Cardiac muscle cell (in vitro differentiated cells and primary cell): ENCODE measurements around the gene ITGA8. TPM values are rescaled to one million over a fixed set of nuclear protein-coding genes. Genes with fewer than 3 reads are reported as not detected.
A peak's percentile ranks its signal among the peaks of the same experiment; 100 is the strongest.

ENCODE experiments used
- DNase-seq, 2 donors: peaks; one replicate each; pipeline versions ENCODE4 v3.0.0 to v3.0.0-alpha.2; 2010 to 2017; ENCODE audit warnings: low read depth in 1 of 2, low spot score in 1 of 2
- H3K27ac ChIP-seq: fragments of 200-600 bp; sonication (generic); 2 replicates; pipeline ENCODE4 v1.5.1; 2016
- H3K27me3 ChIP-seq: fragments of 200-600 bp; sonication (generic); 2 replicates; pipeline ENCODE4 v1.6.0; 2016; ENCODE audit warnings: control low read depth
- H3K36me3 ChIP-seq: fragments of 200-600 bp; sonication (generic); 2 replicates; pipeline ENCODE4 v1.5.1; 2016; ENCODE audit warnings: control low read depth
- H3K4me1 ChIP-seq: fragments of 200-600 bp; sonication (generic); 2 replicates; pipeline ENCODE4 v1.8.1; 2017; ENCODE audit warnings: low read depth, mild to moderate bottlenecking, mixed run types
- H3K4me3 ChIP-seq: fragments of 200-600 bp; sonication (generic); 2 replicates; pipeline ENCODE4 v1.5.1; 2016; ENCODE audit warnings: mild to moderate bottlenecking
- H3K9me3 ChIP-seq: fragments of 200-600 bp; sonication (generic); 2 replicates; pipeline ENCODE4 v1.5.1; 2017; ENCODE audit warnings: low read depth, mild to moderate bottlenecking, control low read depth
- CTCF ChIP-seq: IDR thresholded peaks from 2 replicates; pipeline ENCODE4 v1.5.1; 2012; ENCODE audit warnings: low read depth, mild to moderate bottlenecking, low read length
- polyA plus RNA-seq: library from polyadenylated mRNA; unstranded; fragments of >200 nt; fragmentation: Nextera tagmentation; extraction: Ambion mirVana; gene quantifications from 2 replicates; pipeline ENCODE4 v1.2.1, GENCODE V29; 2016
- total RNA-seq: library from RNA; depleted of rRNA; stranded (reverse); fragments of >200 nt; gene quantifications from 2 replicates; pipeline ENCODE4 v1.2.3, GENCODE V29; 2016

The ITGA8 gene
- total and polyA plus RNA-seq, 2 experiments from 2014 or later, result 0.88 to 1.6 TPM

- Histone ChIP-seq H3K4me1 (no peaks in the 10 kb centered on the region), H3K9me3 (no peaks in the 10 kb centered on the region), H3K27ac (no peak overlapping the region), H3K36me3 (no peaks in the 10 kb centered on the region), H3K27me3 (no peaks in the 10 kb centered on the region), H3K4me3 (no peak overlapping the region)
- no peak for TF ChIP-seq CTCF
- no peak for DNase-seq
These were observed 39.5 kb upstream of the ITGA8 start for GRCh38 chr10:15759265-15759664.

GRCh38 chr10:15758618-15759017 is 38.9 kb upstream of the ITGA8 start:
- H3K9me3 ChIP-seq, result no peaks in the 10 kb centered on the region
- no peaks in the 10 kb centered on the region for H3K4me1 ChIP-seq
- H3K36me3 ChIP-seq, result no peaks in the 10 kb centered on the region
- H3K27me3 ChIP-seq, result no peaks in the 10 kb centered on the region
- no peak overlapping the region for H3K27ac ChIP-seq
- no peak for TF ChIP-seq CTCF
- H3K4me3 ChIP-seq, result no peak overlapping the region
- no peak for DNase-seq

DNA sequence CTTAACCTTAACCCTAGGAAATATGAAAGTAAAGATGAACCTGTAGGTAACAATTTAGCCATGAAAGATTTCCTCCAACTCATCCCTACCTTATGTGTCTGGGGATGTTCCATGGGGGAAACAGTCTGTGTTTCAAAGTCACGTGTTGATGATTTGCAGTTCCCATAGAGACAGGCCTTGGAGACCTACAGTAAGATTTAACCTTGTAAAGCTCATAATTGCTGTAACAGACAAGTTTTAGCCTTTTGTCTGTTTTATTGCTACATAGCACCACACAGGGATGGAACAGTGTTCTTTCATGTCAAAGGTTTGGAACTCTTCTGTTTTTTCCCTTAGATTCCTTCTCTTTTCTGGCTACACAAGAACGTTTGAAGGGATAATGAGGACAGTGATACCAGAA is 35.2 kb upstream of the ITGA8 start:
- no peak overlapping the region for H3K27ac ChIP-seq
- H3K4me1 ChIP-seq, result no peaks in the 10 kb centered on the region
- DNase-seq, result no peak
- H3K4me3 ChIP-seq, result no peak overlapping the region
- no peaks in the 10 kb centered on the region for H3K27me3 ChIP-seq
- H3K36me3 ChIP-seq, result no peaks in the 10 kb centered on the region
- TF ChIP-seq CTCF, result no peak
- no peaks in the 10 kb centered on the region for H3K9me3 ChIP-seq

DNA sequence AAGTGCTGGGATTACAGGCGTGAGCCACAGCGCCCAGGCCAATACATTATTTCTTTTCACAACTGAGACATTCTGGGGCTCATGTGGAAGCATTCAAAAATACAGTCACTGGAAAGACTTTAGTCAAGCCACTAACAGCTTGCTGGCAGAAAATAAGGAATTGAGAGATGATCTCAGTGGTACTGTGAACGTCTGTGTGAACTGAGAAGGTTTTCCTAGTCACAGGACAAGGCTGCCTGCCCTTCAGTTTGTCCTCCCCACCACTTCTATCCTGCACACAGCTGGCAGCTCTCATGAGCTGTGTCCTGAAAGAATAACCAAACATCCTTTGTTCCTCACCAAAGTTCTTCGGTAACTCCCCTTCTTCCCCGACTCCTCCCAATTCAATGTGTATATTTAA is 31.3 kb upstream of the ITGA8 start:
- no peak for TF ChIP-seq CTCF
- Histone ChIP-seq H3K9me3 (no peaks in the 10 kb centered on the region), H3K36me3 (no peaks in the 10 kb centered on the region), H3K27me3 (no peaks in the 10 kb centered on the region), H3K4me1 (no peaks in the 10 kb centered on the region), H3K4me3 (no peak overlapping the region), H3K27ac (no peak overlapping the region)
- no peak for DNase-seq

DNA sequence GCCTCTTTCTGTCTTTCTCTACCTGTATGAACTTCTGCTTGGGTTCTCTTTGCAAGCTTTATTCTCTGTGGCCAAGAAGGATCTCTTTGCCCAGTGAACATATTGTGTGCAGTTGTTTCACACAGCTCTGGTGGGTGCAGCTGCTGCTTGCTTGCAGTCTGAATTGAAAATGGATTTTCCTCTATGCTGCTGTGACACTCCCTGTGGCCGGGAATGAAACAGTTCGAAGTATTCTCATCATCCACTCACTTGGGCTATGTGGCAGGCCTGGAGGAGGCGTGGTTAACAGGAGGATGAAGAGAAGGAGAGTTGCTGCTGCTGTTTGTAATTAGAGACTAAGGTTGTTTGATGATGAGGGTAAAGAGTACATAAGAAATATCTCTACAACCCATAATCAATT is 28.4 kb upstream of the ITGA8 start:
- no peaks in the 10 kb centered on the region for H3K27me3 ChIP-seq
- H3K4me3 ChIP-seq, result no peak overlapping the region
- no peak for TF ChIP-seq CTCF
- no peak overlapping the region for H3K27ac ChIP-seq
- H3K36me3 ChIP-seq, result no peaks in the 10 kb centered on the region
- peak in 1 of 2 donors; percentile 5 for DNase-seq
- no peaks in the 10 kb centered on the region for H3K4me1 ChIP-seq
- H3K9me3 ChIP-seq, result no peaks in the 10 kb centered on the region

- DNase-seq, result no peak
- Histone ChIP-seq H3K4me3 (no peak overlapping the region), H3K36me3 (no peaks in the 10 kb centered on the region), H3K9me3 (no peaks in the 10 kb centered on the region), H3K27me3 (no peaks in the 10 kb centered on the region), H3K27ac (no peak overlapping the region), H3K4me1 (no peaks in the 10 kb centered on the region)
- no peak for TF ChIP-seq CTCF
These were observed 27.9 kb upstream of the ITGA8 start for GRCh38 chr10:15747632-15748031.
